ENCODE measurements around the gene CACNB2.

Gene CACNB2

GRCh38 chr10:18196806-18197550 lies 56.8 kb downstream of the CACNB2 start:
- H3K4me3 ChIP-seq (ENCODE audit: low read depth, low read length) = no peak overlapping the region
- TF ChIP-seq POLR2A (IDR thresholded peaks at IDR 0.05; ENCODE audit: extremely low read depth, insufficient read length) = no peak
- no peak for TF ChIP-seq CTCF (IDR thresholded peaks at IDR 0.05; ENCODE audit: low read depth, low read length)
- no peak for TF ChIP-seq MAX (IDR thresholded peaks at IDR 0.05; ENCODE audit: low read depth, low read length)
- no peak for TF ChIP-seq MYC (IDR thresholded peaks at IDR 0.05; ENCODE audit: low read depth, low read length)
- no peak for DNase-seq (ENCODE audit: low read depth)

GRCh38 chr10:18197706-18198105 lies 57.5 kb downstream of the CACNB2 start:
- H3K4me3 ChIP-seq (ENCODE audit: low read depth, low read length) = no peak overlapping the region

GRCh38 chr10:18201877-18202276 lies 61.7 kb downstream of the CACNB2 start:
- no peak for DNase-seq (ENCODE audit: low read depth)
- TF ChIP-seq MAX (IDR thresholded peaks at IDR 0.05; ENCODE audit: low read depth, low read length) = no peak
- TF ChIP-seq MYC (IDR thresholded peaks at IDR 0.05; ENCODE audit: low read depth, low read length) = no peak
- TF ChIP-seq POLR2A (IDR thresholded peaks at IDR 0.05; ENCODE audit: extremely low read depth, insufficient read length) = no peak
- TF ChIP-seq CTCF (IDR thresholded peaks at IDR 0.05; ENCODE audit: low read depth, low read length) = no peak
- no peak overlapping the region for H3K4me3 ChIP-seq (ENCODE audit: low read depth, low read length)

More at GRCh38 chr10:18197706-18198105, 57.5 kb downstream of the CACNB2 start:
- TF ChIP-seq MYC (IDR thresholded peaks at IDR 0.05; ENCODE audit: low read depth, low read length) = no peak
- TF ChIP-seq MAX (IDR thresholded peaks at IDR 0.05; ENCODE audit: low read depth, low read length) = no peak
- no peak for TF ChIP-seq CTCF (IDR thresholded peaks at IDR 0.05; ENCODE audit: low read depth, low read length)
- no peak for TF ChIP-seq POLR2A (IDR thresholded peaks at IDR 0.05; ENCODE audit: extremely low read depth, insufficient read length)
- DNase-seq (ENCODE audit: low read depth) = no peak

GRCh38 chr10:18202680-18203460 lies 62.6 kb downstream of the CACNB2 start:
- no peak for DNase-seq (ENCODE audit: low read depth)
- no peak for TF ChIP-seq MYC (IDR thresholded peaks at IDR 0.05; ENCODE audit: low read depth, low read length)
- TF ChIP-seq POLR2A (IDR thresholded peaks at IDR 0.05; ENCODE audit: extremely low read depth, insufficient read length) = no peak
- TF ChIP-seq CTCF (IDR thresholded peaks at IDR 0.05; ENCODE audit: low read depth, low read length) = no peak
- TF ChIP-seq MAX (IDR thresholded peaks at IDR 0.05; ENCODE audit: low read depth, low read length) = no peak
- H3K4me3 ChIP-seq (ENCODE audit: low read depth, low read length) = no peak overlapping the region

GRCh38 chr10:18203471-18203870 lies 63.2 kb downstream of the CACNB2 start:
- TF ChIP-seq POLR2A (IDR thresholded peaks at IDR 0.05; ENCODE audit: extremely low read depth, insufficient read length) (no peak), CTCF (IDR thresholded peaks at IDR 0.05; ENCODE audit: low read depth, low read length) (no peak), MAX (IDR thresholded peaks at IDR 0.05; ENCODE audit: low read depth, low read length) (no peak), MYC (IDR thresholded peaks at IDR 0.05; ENCODE audit: low read depth, low read length) (no peak)
- no peak overlapping the region for H3K4me3 ChIP-seq (ENCODE audit: low read depth, low read length)
- no peak for DNase-seq (ENCODE audit: low read depth)

Measured in NB4 (cell line).